GM12878 (cell line): ENCODE data around the gene PCDHB12.
"Not testable (repeated sequence)": the region's sequence is repeated elsewhere in the genome, so short reads cannot be mapped to it uniquely, and the experiment has no call there.

Source experiments
- EGR1 ChIP-seq, 2 experiments: IDR thresholded peaks; 1 replicate in 1 of 2; 2 replicates in 1 of 2; pipeline ENCODE4 v1.6.1; 2011 to 2012; ENCODE audit warnings: low read depth in 2 of 2, low read length in 2 of 2, borderline replicate concordance in 1 of 2, mild to moderate bottlenecking in 1 of 2, moderate library complexity in 1 of 2
- HCFC1 ChIP-seq: fragments of 150-350 bp; IDR thresholded peaks from 2 replicates; pipeline ENCODE4 v1.6.1; 2014; ENCODE audit warnings: low read length
- NFYB ChIP-seq: IDR thresholded peaks from 2 replicates; pipeline ENCODE4 v1.6.1; 2011; ENCODE audit warnings: low read depth, mild to moderate bottlenecking, low read length, improper control_type of control experiment, moderate library complexity; ENCODE audit not compliant: insufficient read depth
- POLR2A ChIP-seq: IDR thresholded peaks from 2 replicates; pipeline ENCODE4 v1.6.1; 2011; ENCODE audit warnings: low read depth, mild to moderate bottlenecking, low read length
- SUZ12 ChIP-seq: fragments of 200-600 bp; sonication (generic); IDR thresholded peaks from one replicate; pipeline ENCODE4 v1.6.1; 2018; ENCODE audit warnings: antibody characterized with exemption, mild to moderate bottlenecking; ENCODE audit not compliant: unreplicated experiment

DNA sequence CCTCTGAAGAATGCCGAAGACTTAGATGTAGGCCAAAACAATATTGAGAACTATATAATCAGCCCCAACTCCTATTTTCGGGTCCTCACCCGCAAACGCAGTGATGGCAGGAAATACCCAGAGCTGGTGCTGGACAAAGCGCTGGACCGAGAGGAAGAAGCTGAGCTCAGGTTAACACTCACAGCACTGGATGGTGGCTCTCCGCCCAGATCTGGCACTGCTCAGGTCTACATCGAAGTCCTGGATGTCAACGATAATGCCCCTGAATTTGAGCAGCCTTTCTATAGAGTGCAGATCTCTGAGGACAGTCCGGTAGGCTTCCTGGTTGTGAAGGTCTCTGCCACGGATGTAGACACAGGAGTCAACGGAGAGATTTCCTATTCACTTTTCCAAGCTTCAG is 6.1 kb downstream of the PCDHB12 start:
- not testable (repeated sequence) for TF ChIP-seq SUZ12; HCFC1; NFYB; EGR1 (IDR thresholded peaks at IDR 0.05; ENCODE audit: borderline replicate concordance in 1 of 2, low read depth in 2 of 2, low read length in 2 of 2); POLR2A
